PFSK-1 (cell line): ENCODE results near the gene GRIP1.

Experiments
- FOXP2 ChIP-seq: optimal IDR thresholded peaks from 2 replicates; pipeline ENCODE3; 2011; ENCODE audit warnings: borderline replicate concordance, control low read depth, inconsistent platforms; ENCODE audit not compliant: insufficient read depth; ENCODE audit errors: extremely low read length, extremely low read depth
- POLR2AphosphoS5 ChIP-seq: IDR thresholded peaks from 2 replicates; pipeline ENCODE4 v1.6.1; 2012; ENCODE audit warnings: low read depth, mild to moderate bottlenecking, control low read depth, low read length, moderate library complexity
- TAF1 ChIP-seq: IDR thresholded peaks from 2 replicates; pipeline ENCODE4 v1.6.1; 2012; ENCODE audit warnings: low read length, control low read depth, borderline replicate concordance; ENCODE audit not compliant: insufficient read depth

GRCh38 chr12:66620688-66621087 lies 58.2 kb downstream of the GRIP1 start:
- TF ChIP-seq FOXP2 = no peak
- no peak for TF ChIP-seq POLR2AphosphoS5
- TF ChIP-seq TAF1 = no peak
